H9 (cell line): ENCODE measurements around the gene DOCK11. TPM values are rescaled to one million over a fixed set of nuclear protein-coding genes. Genes with fewer than 3 reads are reported as not detected.

Experiments
- DNase-seq: peaks from one replicate; pipeline ENCODE4 v3.0.0-alpha.2; 2017
- H2AFZ ChIP-seq: one replicate; pipeline ENCODE4 v1.6.1; 2013; ENCODE audit warnings: mild to moderate bottlenecking, low read length, control low read depth, moderate library complexity
- H2AK5ac ChIP-seq: 2 replicates; pipeline ENCODE4 v1.6.1; 2013; ENCODE audit warnings: low read length, control low read depth, mixed read lengths; ENCODE audit not compliant: insufficient read length
- H2BK120ac ChIP-seq: one replicate; pipeline ENCODE4 v1.6.1; 2013; ENCODE audit warnings: low read depth, mild to moderate bottlenecking, low read length, control low read depth, inconsistent platforms; ENCODE audit not compliant: poor library complexity, severe bottlenecking
- H2BK12ac ChIP-seq: 2 replicates; pipeline ENCODE4 v1.6.1; 2013; ENCODE audit warnings: low read length, control low read depth, mixed read lengths, low read depth; ENCODE audit not compliant: insufficient read length
- H2BK15ac ChIP-seq: 2 replicates; pipeline ENCODE4 v1.6.1; 2013; ENCODE audit warnings: low read depth, low read length, control low read depth
- H2BK20ac ChIP-seq: one replicate; pipeline ENCODE4 v1.6.1; 2013; ENCODE audit warnings: low read depth, mild to moderate bottlenecking, low read length, control low read depth, inconsistent platforms; ENCODE audit not compliant: poor library complexity, severe bottlenecking
- H2BK5ac ChIP-seq: 2 replicates; pipeline ENCODE4 v1.6.1; 2013; ENCODE audit warnings: low read length, control low read depth, mixed read lengths; ENCODE audit not compliant: insufficient read length
- H3K14ac ChIP-seq: 2 replicates; pipeline ENCODE4 v1.6.1; 2013; ENCODE audit warnings: low read length, control low read depth; ENCODE audit not compliant: insufficient read depth
- H3K18ac ChIP-seq: 2 replicates; pipeline ENCODE4 v1.6.1; 2013; ENCODE audit warnings: low read depth, mild to moderate bottlenecking, mixed read lengths, low read length, control low read depth; ENCODE audit not compliant: insufficient read length
- H3K23ac ChIP-seq: 2 replicates; pipeline ENCODE4 v1.6.1; 2013; ENCODE audit warnings: low read length, control low read depth, mixed read lengths, low read depth; ENCODE audit not compliant: insufficient read length
- H3K23me2 ChIP-seq: 2 replicates; pipeline ENCODE4 v1.6.1; 2013; ENCODE audit warnings: low read depth, mild to moderate bottlenecking, mixed read lengths, low read length, control low read depth; ENCODE audit not compliant: insufficient read length, poor library complexity, severe bottlenecking
- H3K27ac ChIP-seq: 2 replicates; pipeline ENCODE4 v1.5.1; 2013; ENCODE audit warnings: low read length, control low read depth, mixed read lengths, low read depth; ENCODE audit not compliant: insufficient read length
- H3K27me3 ChIP-seq: 2 replicates; pipeline ENCODE4 v1.6.1; 2013; ENCODE audit warnings: low read length, control low read depth, inconsistent platforms; ENCODE audit not compliant: insufficient read depth
- H3K4ac ChIP-seq: 2 replicates; pipeline ENCODE4 v1.6.1; 2013; ENCODE audit warnings: low read depth, mild to moderate bottlenecking, control low read depth, inconsistent platforms, low read length, moderate library complexity
- H3K4me1 ChIP-seq: 2 replicates; pipeline ENCODE4 v1.6.1; 2013; ENCODE audit warnings: low read length, control low read depth, inconsistent platforms; ENCODE audit not compliant: insufficient read depth
- H3K4me2 ChIP-seq: 2 replicates; pipeline ENCODE4 v1.6.1; 2013; ENCODE audit warnings: low read length, control low read depth, mixed read lengths; ENCODE audit not compliant: insufficient read length, insufficient read depth
- H3K56ac ChIP-seq: 2 replicates; pipeline ENCODE4 v1.6.1; 2013; ENCODE audit warnings: low read depth, mild to moderate bottlenecking, mixed read lengths, low read length, control low read depth; ENCODE audit not compliant: insufficient read length
- H3K79me1 ChIP-seq: 2 replicates; pipeline ENCODE4 v1.6.1; 2013; ENCODE audit warnings: low read depth, mild to moderate bottlenecking, moderate library complexity, low read length, control low read depth, inconsistent platforms; ENCODE audit not compliant: insufficient read depth, poor library complexity, severe bottlenecking
- H3K79me2 ChIP-seq: 2 replicates; pipeline ENCODE4 v1.6.1; 2013; ENCODE audit warnings: low read length, control low read depth, inconsistent platforms; ENCODE audit not compliant: insufficient read depth
- H3K9ac ChIP-seq: 2 replicates; pipeline ENCODE4 v1.6.1; 2013; ENCODE audit warnings: low read length, control low read depth, mixed read lengths; ENCODE audit not compliant: insufficient read length; ENCODE audit errors: extremely low read depth
- H3K9me3 ChIP-seq: one replicate; pipeline ENCODE4 v1.6.1; 2013; ENCODE audit warnings: low read depth, low read length, inconsistent platforms; ENCODE audit not compliant: control insufficient read depth
- H3T11ph ChIP-seq: one replicate; pipeline ENCODE4 v1.6.1; 2013; ENCODE audit warnings: mild to moderate bottlenecking, low read length, control low read depth, inconsistent platforms
- H4K20me1 ChIP-seq: one replicate; pipeline ENCODE4 v1.6.1; 2013; ENCODE audit not compliant: control insufficient read depth, insufficient read length, insufficient read depth
- H4K5ac ChIP-seq: 2 replicates; pipeline ENCODE4 v1.6.1; 2013; ENCODE audit warnings: low read depth, mild to moderate bottlenecking, mixed read lengths, low read length, control low read depth; ENCODE audit not compliant: insufficient read length
- H4K8ac ChIP-seq: replicated peaks from 2 replicates; pipeline ENCODE4 v1.6.1; 2013; ENCODE audit warnings: low read length, control low read depth, mixed read lengths, low read depth; ENCODE audit not compliant: insufficient read length
- H4K91ac ChIP-seq: 2 replicates; pipeline ENCODE4 v1.6.1; 2013; ENCODE audit warnings: low read depth, mild to moderate bottlenecking, moderate library complexity, mixed read lengths, low read length, control low read depth; ENCODE audit not compliant: insufficient read length
- H3K27ac Mint-ChIP-seq, 3 experiments: 2 replicates in 2 of 3; 3 replicates in 1 of 3; pipeline ENCODE4 v1.8.0; 2020 to 2021; ENCODE audit warnings: mixed read lengths in 3 of 3, mild to moderate bottlenecking in 1 of 3, moderate library complexity in 1 of 3
- H3K27me3 Mint-ChIP-seq: 2 replicates; pipeline ENCODE4 v1.8.0; 2021; ENCODE audit warnings: low read depth, mild to moderate bottlenecking, moderate library complexity, mixed read lengths
- H3K36me3 Mint-ChIP-seq, 3 experiments: 2 replicates in 2 of 3; 3 replicates in 1 of 3; pipeline ENCODE4 v1.8.0; 2020 to 2021; ENCODE audit warnings: low read depth in 3 of 3, mixed read lengths in 3 of 3; ENCODE audit not compliant: insufficient read depth in 1 of 3
- H3K4me1 Mint-ChIP-seq, 2 experiments: 2 replicates each; pipeline ENCODE4 v1.8.0; 2020; ENCODE audit warnings: mixed read lengths in 2 of 2
- H3K4me3 Mint-ChIP-seq, 2 experiments: 2 replicates in 1 of 2; 3 replicates in 1 of 2; pipeline ENCODE4 v1.8.0; 2020 to 2021; ENCODE audit warnings: mild to moderate bottlenecking in 2 of 2, mixed read lengths in 2 of 2, moderate library complexity in 1 of 2
- H3K9me3 Mint-ChIP-seq, 2 experiments: 2 replicates in 1 of 2; 3 replicates in 1 of 2; pipeline ENCODE4 v1.8.0; 2020; ENCODE audit warnings: mild to moderate bottlenecking in 2 of 2, mixed read lengths in 2 of 2, moderate library complexity in 1 of 2
- WGBS: extraction: QIAGEN DNeasy Blood & Tissue Kit; methylation state at CpG from one replicate; pipeline ENCODE4 v1.1.7; 2013; ENCODE audit warnings: missing lambda C conversion rate, low lambda C conversion rate, mixed read lengths; ENCODE audit not compliant: insufficient read length; ENCODE audit errors: extremely low coverage; 5-methylcytosine and 5-hydroxymethylcytosine counted together
- total RNA-seq: library from RNA; stranded (reverse); gene quantifications from 2 replicates; pipeline ENCODE4 v1.2.1, GENCODE V29; 2021
- TF ChIP-seq, protein P1 (sequence below): fragments of 200-600 bp; sonication (generic); conservative IDR thresholded peaks from 3 replicates; pipeline ENCODE4 v1.8.0; 2021; ENCODE audit warnings: antibody characterized with exemption, mild to moderate bottlenecking

DOCK11 gene
- total RNA-seq, 1 experiment from 2014 or later: 6.2 TPM

DNA sequence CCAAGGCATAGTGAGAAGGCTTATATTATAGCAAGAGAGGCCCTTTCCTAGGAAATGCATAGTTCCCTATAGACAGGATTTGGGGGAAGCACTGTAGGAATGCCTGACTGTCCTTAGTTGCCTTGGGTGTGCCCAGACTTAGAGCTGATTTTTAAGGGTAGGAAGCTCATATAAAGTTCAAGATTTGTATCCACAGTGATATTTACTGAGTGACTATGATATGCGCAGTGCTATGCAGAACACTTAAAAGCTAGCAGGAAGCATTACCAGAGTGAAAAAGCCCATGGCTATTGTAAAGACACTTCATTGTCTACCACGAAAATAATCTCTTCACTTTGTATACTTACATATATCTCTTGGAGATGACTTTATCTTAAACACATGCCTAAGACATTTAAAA is 181.7 kb downstream of the DOCK11 start:
- Histone ChIP-seq H2AFZ (no peak overlapping the region), H3K9ac (no peak overlapping the region), H3K27ac (no peak overlapping the region), H4K20me1 (no peaks in the 10 kb centered on the region), H4K8ac (no peak overlapping the region), H3K9me3 (peaks cover 17% of the 10 kb centered on the region), H3K23me2 (no peaks in the 10 kb centered on the region), H3K4me2 (no peak overlapping the region), H2BK15ac (no peak overlapping the region), H3K4ac (no peak overlapping the region), H4K5ac (no peak overlapping the region), H3K18ac (no peak overlapping the region), H3K27me3 (no peaks in the 10 kb centered on the region), H3K23ac (no peak overlapping the region), H2BK5ac (no peak overlapping the region), H3K79me2 (no peaks in the 10 kb centered on the region), H3K79me1 (no peaks in the 10 kb centered on the region), H2BK20ac (no peak overlapping the region), H3K14ac (no peak overlapping the region), H3K4me1 (no peaks in the 10 kb centered on the region), H3K56ac (no peak overlapping the region), H2AK5ac (no peak overlapping the region), H3T11ph (no peak overlapping the region), H2BK12ac (no peak overlapping the region), H2BK120ac (no peak overlapping the region), H4K91ac (no peak overlapping the region)
- Mint-ChIP-seq H3K4me1 (no peaks in the 10 kb centered on the region), H3K27ac (no peak overlapping the region), H3K4me3 (no peak overlapping the region), H3K27me3 (no peaks in the 10 kb centered on the region), H3K36me3 (no peaks in the 10 kb centered on the region; a peak in 1 of 7 replicates), H3K9me3 (peaks cover 0 to 49% of the 10 kb centered on the region in 2 experiments; a peak in 2 of 5 replicates)
- TF ChIP-seq, protein P1, sequence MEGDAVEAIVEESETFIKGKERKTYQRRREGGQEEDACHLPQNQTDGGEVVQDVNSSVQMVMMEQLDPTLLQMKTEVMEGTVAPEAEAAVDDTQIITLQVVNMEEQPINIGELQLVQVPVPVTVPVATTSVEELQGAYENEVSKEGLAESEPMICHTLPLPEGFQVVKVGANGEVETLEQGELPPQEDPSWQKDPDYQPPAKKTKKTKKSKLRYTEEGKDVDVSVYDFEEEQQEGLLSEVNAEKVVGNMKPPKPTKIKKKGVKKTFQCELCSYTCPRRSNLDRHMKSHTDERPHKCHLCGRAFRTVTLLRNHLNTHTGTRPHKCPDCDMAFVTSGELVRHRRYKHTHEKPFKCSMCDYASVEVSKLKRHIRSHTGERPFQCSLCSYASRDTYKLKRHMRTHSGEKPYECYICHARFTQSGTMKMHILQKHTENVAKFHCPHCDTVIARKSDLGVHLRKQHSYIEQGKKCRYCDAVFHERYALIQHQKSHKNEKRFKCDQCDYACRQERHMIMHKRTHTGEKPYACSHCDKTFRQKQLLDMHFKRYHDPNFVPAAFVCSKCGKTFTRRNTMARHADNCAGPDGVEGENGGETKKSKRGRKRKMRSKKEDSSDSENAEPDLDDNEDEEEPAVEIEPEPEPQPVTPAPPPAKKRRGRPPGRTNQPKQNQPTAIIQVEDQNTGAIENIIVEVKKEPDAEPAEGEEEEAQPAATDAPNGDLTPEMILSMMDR: no peak
- WGBS: no CpG with 5 or more reads among the region's 2 CpGs
- DNase-seq: no peak
